GM23338 (cell line): ENCODE results near the gene TMUB2. TPM values are rescaled to one million over a fixed set of nuclear protein-coding genes. Genes with fewer than 3 reads are reported as not detected.
A peak's percentile ranks its signal among the peaks of the same experiment; 100 is the strongest.

Experiments
- ATAC-seq: fragments of 200-7000 bp; cut with Tn5 transposase; 3 replicates; pipeline ENCODE4 v1.9.1; 2020
- DNase-seq: peaks from one replicate; pipeline ENCODE4 v3.0.0-alpha.2; 2015; ENCODE audit warnings: low spot score
- H2AFZ ChIP-seq: fragments of 200-600 bp; sonication (generic); 2 replicates; pipeline ENCODE4 v1.8.0; 2016; ENCODE audit warnings: antibody characterized with exemption, mild to moderate bottlenecking, moderate library complexity
- H3F3A ChIP-seq: fragments of 200-600 bp; sonication (generic); replicated peaks from 2 replicates; pipeline ENCODE4 v1.8.0; 2017; ENCODE audit warnings: antibody characterized with exemption, mixed run types, low read depth
- H3K27ac ChIP-seq: fragments of 200-600 bp; sonication (generic); 2 replicates; pipeline ENCODE4 v1.6.1; 2016; ENCODE audit warnings: low read depth
- H3K27me3 ChIP-seq: fragments of 200-600 bp; sonication (generic); 2 replicates; pipeline ENCODE4 v1.8.0; 2016; ENCODE audit warnings: mild to moderate bottlenecking, mixed run types, moderate library complexity; ENCODE audit not compliant: insufficient read depth
- H3K36me3 ChIP-seq: fragments of 200-600 bp; sonication (generic); 2 replicates; pipeline ENCODE4 v1.8.0; 2016; ENCODE audit warnings: mild to moderate bottlenecking; ENCODE audit not compliant: insufficient read depth
- H3K4me1 ChIP-seq: fragments of 200-600 bp; sonication (generic); 2 replicates; pipeline ENCODE4 v1.8.0; 2016; ENCODE audit warnings: mild to moderate bottlenecking, moderate library complexity; ENCODE audit not compliant: insufficient read depth
- H3K4me2 ChIP-seq: fragments of 200-600 bp; sonication (generic); 2 replicates; pipeline ENCODE4 v1.7.1; 2017; ENCODE audit warnings: mixed run types
- H3K4me3 ChIP-seq: fragments of 200-600 bp; sonication (generic); 2 replicates; pipeline ENCODE4 v1.6.1; 2016; ENCODE audit warnings: mixed run types
- H3K79me2 ChIP-seq: fragments of 200-600 bp; sonication (generic); replicated peaks from 2 replicates; pipeline ENCODE4 v1.8.0; 2017; ENCODE audit warnings: mild to moderate bottlenecking; ENCODE audit not compliant: insufficient read depth
- H3K9me2 ChIP-seq: fragments of 200-600 bp; sonication (generic); 2 replicates; pipeline ENCODE4 v1.8.0; 2017; ENCODE audit not compliant: insufficient read depth
- H4K20me1 ChIP-seq: fragments of 200-600 bp; sonication (generic); replicated peaks from 2 replicates; pipeline ENCODE4 v1.8.0; 2017; ENCODE audit warnings: mild to moderate bottlenecking; ENCODE audit not compliant: insufficient read depth
- H3K27ac Mint-ChIP-seq: 2 replicates; pipeline ENCODE4 v1.8.0; 2020; ENCODE audit warnings: inconsistent platforms, mild to moderate bottlenecking, moderate library complexity, mixed read lengths
- H3K27me3 Mint-ChIP-seq: 3 replicates; pipeline ENCODE4 v1.8.0; 2022; ENCODE audit warnings: low read depth, mild to moderate bottlenecking, moderate library complexity, mixed read lengths, inconsistent platforms; ENCODE audit not compliant: insufficient read depth, poor library complexity
- H3K36me3 Mint-ChIP-seq: 3 replicates; pipeline ENCODE4 v1.8.0; 2021; ENCODE audit warnings: low read depth, mild to moderate bottlenecking, inconsistent platforms, moderate library complexity, mixed read lengths
- H3K4me1 Mint-ChIP-seq: 3 replicates; pipeline ENCODE4 v1.8.0; 2020; ENCODE audit warnings: mild to moderate bottlenecking, inconsistent platforms, mixed read lengths
- H3K4me3 Mint-ChIP-seq: 3 replicates; pipeline ENCODE4 v1.8.0; 2021; ENCODE audit warnings: moderate library complexity, mild to moderate bottlenecking, inconsistent platforms, mixed read lengths
- H3K9me3 Mint-ChIP-seq: 3 replicates; pipeline ENCODE4 v1.8.0; 2020; ENCODE audit warnings: moderate library complexity, mild to moderate bottlenecking, inconsistent platforms, mixed read lengths
- CREB1 ChIP-seq: fragments of 250-450 bp; sonication (Bioruptor Pico); IDR thresholded peaks from 2 replicates; pipeline ENCODE4 v1.5.0; 2020; ENCODE audit warnings: low read depth, mild to moderate bottlenecking, moderate library complexity
- CTCF ChIP-seq, 2 experiments: fragments of 200-600 bp in 1 of 2; sonication (generic) in 1 of 2; conservative IDR thresholded peaks; 2 replicates each; pipeline versions ENCODE4 v1.5.1 to v1.6.1; 2016 to 2017; ENCODE audit warnings: antibody characterized with exemption in 2 of 2, low read depth in 2 of 2, mild to moderate bottlenecking in 2 of 2, moderate library complexity in 1 of 2
- EZH2 ChIP-seq: fragments of 200-600 bp; sonication (generic); IDR thresholded peaks from one replicate; pipeline ENCODE4 v1.8.0; 2017; ENCODE audit warnings: antibody characterized with exemption, mild to moderate bottlenecking, low read depth; ENCODE audit not compliant: unreplicated experiment
- EZH2phosphoT487 ChIP-seq: fragments of 200-600 bp; sonication (generic); IDR thresholded peaks from one replicate; pipeline ENCODE4 v1.8.1; 2018; ENCODE audit warnings: antibody characterized with exemption; ENCODE audit not compliant: unreplicated experiment
- POLR2AphosphoS5 ChIP-seq: IDR thresholded peaks from 2 replicates; pipeline ENCODE4 v1.6.1; 2016; ENCODE audit warnings: antibody characterized with exemption, low read depth
- REST ChIP-seq: IDR thresholded peaks from one replicate; pipeline ENCODE4 v1.6.1; 2018; ENCODE audit warnings: antibody characterized with exemption; ENCODE audit not compliant: unreplicated experiment
- STAT1 ChIP-seq: IDR thresholded peaks from one replicate; pipeline ENCODE4 v1.6.1; 2016; ENCODE audit warnings: antibody characterized with exemption; ENCODE audit not compliant: unreplicated experiment
- ZNF331 ChIP-seq: fragments of 250-450 bp; sonication (Bioruptor Pico); IDR thresholded peaks from 2 replicates; pipeline ENCODE4 v1.5.0; 2020; ENCODE audit warnings: low read depth, mild to moderate bottlenecking, moderate library complexity
- ZNF462 ChIP-seq: fragments of 250-450 bp; sonication (Bioruptor Pico); IDR thresholded peaks from 2 replicates; pipeline ENCODE4 v1.5.0; 2020; ENCODE audit warnings: mild to moderate bottlenecking, moderate library complexity
- polyA plus RNA-seq: library from polyadenylated mRNA; unstranded; fragments of >200 nt; fragmentation: Nextera tagmentation; extraction: Ambion mirVana; gene quantifications from 2 replicates; pipeline ENCODE4 v1.2.1, GENCODE V29; 2016
- total RNA-seq: library from RNA; depleted of rRNA; stranded (reverse); fragments of >200 nt; shearing (Covaris generic); gene quantifications from 2 replicates; pipeline ENCODE4 v1.2.3, GENCODE V29; 2014

The TMUB2 gene
- total and polyA plus RNA-seq, 2 experiments from 2014 or later: 16.5 to 20.8 TPM

GRCh38 chr17:44221862-44222111 is 35.0 kb downstream of the TMUB2 start (continued):
- TF ChIP-seq ZNF462 (CRISPR knock-in tag): no peak
- TF ChIP-seq EZH2phosphoT487: no peak
- TF ChIP-seq ZNF331 (CRISPR knock-in tag): no peak
- no peak for TF ChIP-seq CREB1 (CRISPR knock-in tag)
- TF ChIP-seq STAT1: no peak

GRCh38 chr17:44222112-44222869 is 35.5 kb downstream of the TMUB2 start:
- H3K9me2 ChIP-seq: no peaks in the 10 kb centered on the region
- peaks cover 12% of the 10 kb centered on the region for H3F3A ChIP-seq
- H4K20me1 ChIP-seq: no peaks in the 10 kb centered on the region
- peak overlapping the region; percentile 100 for H3K4me2 ChIP-seq
- peak overlapping the region; percentile 93 for H2AFZ ChIP-seq
- H3K4me3 Mint-ChIP-seq: peak overlapping the region; percentile 76
- H3K36me3 ChIP-seq: no peaks in the 10 kb centered on the region
- H3K79me2 ChIP-seq: peaks cover 20% of the 10 kb centered on the region
- H3K4me3 ChIP-seq: peak overlapping the region; percentile 96
- peak overlapping the region; percentile 88; the same call in 1 of the 2 replicates for H3K27ac Mint-ChIP-seq
- H3K9me3 Mint-ChIP-seq: no peaks in the 10 kb centered on the region
- ATAC-seq (peak; percentile 29), DNase-seq (peak; percentile 86)
- peaks cover 11% of the 10 kb centered on the region; the same call in 1 of the 2 replicates for H3K27me3 ChIP-seq
- peaks cover 15% of the 10 kb centered on the region; the same call in 2 of the 3 replicates for H3K4me1 Mint-ChIP-seq
- peaks cover 12% of the 10 kb centered on the region for H3K27me3 Mint-ChIP-seq
- no peak overlapping the region for H3K27ac ChIP-seq
- H3K4me1 ChIP-seq: peaks cover 13% of the 10 kb centered on the region
- H3K36me3 Mint-ChIP-seq: peaks cover 7% of the 10 kb centered on the region
- TF ChIP-seq REST (no peak), EZH2 (peak; percentile 33), POLR2AphosphoS5 (peak; percentile 43), CTCF (conservative IDR thresholded peaks at IDR 0.05; ENCODE audit: low read depth in 2 of 2) (peak; percentile 20; a peak in 1 of 4 replicates)
